Erythroblast (primary cell): ENCODE results near the gene FRZB.

ENCODE experiments used
- GATA1 ChIP-seq: IDR thresholded peaks from 2 replicates; pipeline ENCODE4 v1.6.1; 2011; ENCODE audit warnings: low read depth, mild to moderate bottlenecking, control low read depth, low read length, moderate library complexity
- POLR2A ChIP-seq: IDR thresholded peaks from 2 replicates; pipeline ENCODE4 v1.6.1; 2011; ENCODE audit warnings: mild to moderate bottlenecking, low read length

- TF ChIP-seq POLR2A: no peak
- no peak for TF ChIP-seq GATA1
Measured at GRCh38 chr2:182860858-182861257, 5.6 kb downstream of the FRZB start.
